ENCODE measurements around the gene PRR5L. TPM values are rescaled to one million over a fixed set of nuclear protein-coding genes. Genes with fewer than 3 reads are reported as not detected.

Gene PRR5L
- total RNA-seq, 4 donors from 2014 or later: 1.1 to 3.4 (median 1.7) TPM

GRCh38 chr11:36354221-36355003 lies 58.3 kb downstream of the PRR5L start:
- no peak for TF ChIP-seq CTCF (IDR thresholded peaks at IDR 0.05)
- TF ChIP-seq POLR2A (IDR thresholded peaks at IDR 0.05): no peak
- no peak overlapping the region for H3K4me3 ChIP-seq (ENCODE audit: low read depth, poor library complexity, severe bottlenecking)
- WGBS, 2 donors: 58% methylated on average over 6 of the region's 6 CpGs
- intact Hi-C loops (cut with DNase I; ENCODE audit: low total_unique reads): no loop called here
- DNase-seq (ENCODE audit: low spot score in 2 of 2): no peak

- TF ChIP-seq CTCF (IDR thresholded peaks at IDR 0.05) (no peak), POLR2A (IDR thresholded peaks at IDR 0.05) (no peak)
- DNase-seq (ENCODE audit: low spot score in 2 of 2): no peak
- intact Hi-C loops (cut with DNase I; ENCODE audit: low total_unique reads): no loop called here
- H3K4me3 ChIP-seq (ENCODE audit: low read depth, poor library complexity, severe bottlenecking): no peak overlapping the region
- 77 to 83% methylated on average over 2 of the region's 2 CpGs for WGBS, 2 donors
These were observed 60.1 kb downstream of the PRR5L start for GRCh38 chr11:36356201-36356600.

GRCh38 chr11:36357831-36358230 lies 61.7 kb downstream of the PRR5L start:
- intact Hi-C loops (cut with DNase I; ENCODE audit: low total_unique reads): no loop called here

GRCh38 chr11:36358436-36358835 lies 62.3 kb downstream of the PRR5L start:
- DNase-seq (ENCODE audit: low spot score in 2 of 2): no peak
- TF ChIP-seq CTCF (IDR thresholded peaks at IDR 0.05): no peak
- TF ChIP-seq POLR2A (IDR thresholded peaks at IDR 0.05): no peak
- intact Hi-C loops (cut with DNase I; ENCODE audit: low total_unique reads): no loop called here
- WGBS, 2 donors: 91 to 94% methylated on average over 3 of the region's 3 CpGs
- H3K4me3 ChIP-seq (ENCODE audit: low read depth, poor library complexity, severe bottlenecking): no peak overlapping the region

More at GRCh38 chr11:36357831-36358230, 61.7 kb downstream of the PRR5L start:
- WGBS, 2 donors: 34 to 58% methylated on average over 2 of the region's 2 CpGs
- H3K4me3 ChIP-seq (ENCODE audit: low read depth, poor library complexity, severe bottlenecking): no peak overlapping the region
- no peak for TF ChIP-seq CTCF (IDR thresholded peaks at IDR 0.05)
- TF ChIP-seq POLR2A (IDR thresholded peaks at IDR 0.05): no peak
- no peak for DNase-seq (ENCODE audit: low spot score in 2 of 2)

- no peak for DNase-seq (ENCODE audit: low spot score in 2 of 2)
- intact Hi-C loops (cut with DNase I; ENCODE audit: low total_unique reads): no loop called here
- TF ChIP-seq CTCF (IDR thresholded peaks at IDR 0.05): no peak
- no peak for TF ChIP-seq POLR2A (IDR thresholded peaks at IDR 0.05)
- WGBS, 2 donors: 84% methylated on average over 3 of the region's 3 CpGs
- H3K4me3 ChIP-seq (ENCODE audit: low read depth, poor library complexity, severe bottlenecking): no peak overlapping the region
These were observed 64.2 kb downstream of the PRR5L start for GRCh38 chr11:36360318-36360717.
